ENCODE data around the gene ACADSB.

DNA sequence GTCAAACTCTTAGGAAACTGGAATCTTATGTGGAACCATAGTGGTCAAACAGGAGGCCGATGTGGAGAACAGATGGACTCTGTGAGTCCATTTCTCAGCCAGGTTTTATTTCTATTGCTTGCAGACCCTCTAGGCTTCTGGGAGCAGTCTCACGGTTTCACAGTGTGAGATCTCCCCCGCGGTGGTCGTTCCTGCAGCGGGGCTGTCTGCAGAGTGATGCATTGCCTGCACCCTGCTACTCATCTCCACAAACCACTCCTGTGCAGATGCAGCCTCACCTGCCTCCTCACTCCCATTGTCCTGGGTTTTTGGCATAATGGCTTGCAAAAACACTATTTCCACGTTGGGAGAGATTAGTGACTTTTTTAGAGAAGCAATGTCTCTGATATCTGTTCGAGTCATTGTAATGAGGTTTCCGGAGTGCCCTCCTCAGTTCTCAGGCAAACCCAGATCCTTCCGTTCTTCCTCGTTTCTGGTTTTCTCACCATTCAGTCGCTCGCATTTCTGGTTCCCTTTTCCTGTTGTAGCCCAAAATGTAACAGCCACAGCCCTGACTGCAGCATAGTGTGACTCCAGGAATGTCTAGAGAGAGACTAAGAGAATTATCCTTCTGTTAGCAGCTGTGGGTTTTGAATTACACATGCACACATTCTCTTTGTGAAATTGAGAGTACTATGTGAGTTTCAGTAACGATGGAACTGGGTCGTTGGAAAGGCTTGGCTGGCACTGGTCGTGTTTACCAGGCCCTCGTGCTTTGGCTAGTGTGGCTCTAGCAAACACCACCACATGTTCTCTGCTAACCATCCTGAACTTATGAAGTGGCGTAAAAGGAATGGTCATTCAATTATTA is 30.2 kb downstream of the ACADSB start:
- TF ChIP-seq, protein P1, sequence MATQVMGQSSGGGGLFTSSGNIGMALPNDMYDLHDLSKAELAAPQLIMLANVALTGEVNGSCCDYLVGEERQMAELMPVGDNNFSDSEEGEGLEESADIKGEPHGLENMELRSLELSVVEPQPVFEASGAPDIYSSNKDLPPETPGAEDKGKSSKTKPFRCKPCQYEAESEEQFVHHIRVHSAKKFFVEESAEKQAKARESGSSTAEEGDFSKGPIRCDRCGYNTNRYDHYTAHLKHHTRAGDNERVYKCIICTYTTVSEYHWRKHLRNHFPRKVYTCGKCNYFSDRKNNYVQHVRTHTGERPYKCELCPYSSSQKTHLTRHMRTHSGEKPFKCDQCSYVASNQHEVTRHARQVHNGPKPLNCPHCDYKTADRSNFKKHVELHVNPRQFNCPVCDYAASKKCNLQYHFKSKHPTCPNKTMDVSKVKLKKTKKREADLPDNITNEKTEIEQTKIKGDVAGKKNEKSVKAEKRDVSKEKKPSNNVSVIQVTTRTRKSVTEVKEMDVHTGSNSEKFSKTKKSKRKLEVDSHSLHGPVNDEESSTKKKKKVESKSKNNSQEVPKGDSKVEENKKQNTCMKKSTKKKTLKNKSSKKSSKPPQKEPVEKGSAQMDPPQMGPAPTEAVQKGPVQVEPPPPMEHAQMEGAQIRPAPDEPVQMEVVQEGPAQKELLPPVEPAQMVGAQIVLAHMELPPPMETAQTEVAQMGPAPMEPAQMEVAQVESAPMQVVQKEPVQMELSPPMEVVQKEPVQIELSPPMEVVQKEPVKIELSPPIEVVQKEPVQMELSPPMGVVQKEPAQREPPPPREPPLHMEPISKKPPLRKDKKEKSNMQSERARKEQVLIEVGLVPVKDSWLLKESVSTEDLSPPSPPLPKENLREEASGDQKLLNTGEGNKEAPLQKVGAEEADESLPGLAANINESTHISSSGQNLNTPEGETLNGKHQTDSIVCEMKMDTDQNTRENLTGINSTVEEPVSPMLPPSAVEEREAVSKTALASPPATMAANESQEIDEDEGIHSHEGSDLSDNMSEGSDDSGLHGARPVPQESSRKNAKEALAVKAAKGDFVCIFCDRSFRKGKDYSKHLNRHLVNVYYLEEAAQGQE (IDR thresholded peaks at IDR 0.05; ENCODE audit: unreplicated experiment), result no peak
- TF ChIP-seq POLR2AphosphoS5 (IDR thresholded peaks at IDR 0.05; ENCODE audit: low read depth), result no peak
- TF ChIP-seq, protein P2, sequence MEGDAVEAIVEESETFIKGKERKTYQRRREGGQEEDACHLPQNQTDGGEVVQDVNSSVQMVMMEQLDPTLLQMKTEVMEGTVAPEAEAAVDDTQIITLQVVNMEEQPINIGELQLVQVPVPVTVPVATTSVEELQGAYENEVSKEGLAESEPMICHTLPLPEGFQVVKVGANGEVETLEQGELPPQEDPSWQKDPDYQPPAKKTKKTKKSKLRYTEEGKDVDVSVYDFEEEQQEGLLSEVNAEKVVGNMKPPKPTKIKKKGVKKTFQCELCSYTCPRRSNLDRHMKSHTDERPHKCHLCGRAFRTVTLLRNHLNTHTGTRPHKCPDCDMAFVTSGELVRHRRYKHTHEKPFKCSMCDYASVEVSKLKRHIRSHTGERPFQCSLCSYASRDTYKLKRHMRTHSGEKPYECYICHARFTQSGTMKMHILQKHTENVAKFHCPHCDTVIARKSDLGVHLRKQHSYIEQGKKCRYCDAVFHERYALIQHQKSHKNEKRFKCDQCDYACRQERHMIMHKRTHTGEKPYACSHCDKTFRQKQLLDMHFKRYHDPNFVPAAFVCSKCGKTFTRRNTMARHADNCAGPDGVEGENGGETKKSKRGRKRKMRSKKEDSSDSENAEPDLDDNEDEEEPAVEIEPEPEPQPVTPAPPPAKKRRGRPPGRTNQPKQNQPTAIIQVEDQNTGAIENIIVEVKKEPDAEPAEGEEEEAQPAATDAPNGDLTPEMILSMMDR (conservative IDR thresholded peaks at IDR 0.05; ENCODE audit: low read depth in 2 of 2), result no peak
- no peak for TF ChIP-seq EZH2 (IDR thresholded peaks at IDR 0.05; ENCODE audit: low read depth, unreplicated experiment)
- no peak for TF ChIP-seq EZH2phosphoT487 (IDR thresholded peaks at IDR 0.05; ENCODE audit: unreplicated experiment)
- no peak for TF ChIP-seq ZNF114 (CRISPR knock-in tag; IDR thresholded peaks at IDR 0.05)
- TF ChIP-seq, protein P3, sequence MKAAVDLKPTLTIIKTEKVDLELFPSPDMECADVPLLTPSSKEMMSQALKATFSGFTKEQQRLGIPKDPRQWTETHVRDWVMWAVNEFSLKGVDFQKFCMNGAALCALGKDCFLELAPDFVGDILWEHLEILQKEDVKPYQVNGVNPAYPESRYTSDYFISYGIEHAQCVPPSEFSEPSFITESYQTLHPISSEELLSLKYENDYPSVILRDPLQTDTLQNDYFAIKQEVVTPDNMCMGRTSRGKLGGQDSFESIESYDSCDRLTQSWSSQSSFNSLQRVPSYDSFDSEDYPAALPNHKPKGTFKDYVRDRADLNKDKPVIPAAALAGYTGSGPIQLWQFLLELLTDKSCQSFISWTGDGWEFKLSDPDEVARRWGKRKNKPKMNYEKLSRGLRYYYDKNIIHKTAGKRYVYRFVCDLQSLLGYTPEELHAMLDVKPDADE (IDR thresholded peaks at IDR 0.05), result no peak
- no peak for TF ChIP-seq ZNF331 (CRISPR knock-in tag; IDR thresholded peaks at IDR 0.05; ENCODE audit: low read depth)
- TF ChIP-seq CREB1 (CRISPR knock-in tag; IDR thresholded peaks at IDR 0.05; ENCODE audit: low read depth), result no peak
- no peak for TF ChIP-seq JUNB (IDR thresholded peaks at IDR 0.05; ENCODE audit: unreplicated experiment)
- no peak for TF ChIP-seq NANOG (IDR thresholded peaks at IDR 0.05; ENCODE audit: borderline replicate concordance)
